Measurements from ENCODE around the gene C20orf202.

Gene C20orf202

DNA sequence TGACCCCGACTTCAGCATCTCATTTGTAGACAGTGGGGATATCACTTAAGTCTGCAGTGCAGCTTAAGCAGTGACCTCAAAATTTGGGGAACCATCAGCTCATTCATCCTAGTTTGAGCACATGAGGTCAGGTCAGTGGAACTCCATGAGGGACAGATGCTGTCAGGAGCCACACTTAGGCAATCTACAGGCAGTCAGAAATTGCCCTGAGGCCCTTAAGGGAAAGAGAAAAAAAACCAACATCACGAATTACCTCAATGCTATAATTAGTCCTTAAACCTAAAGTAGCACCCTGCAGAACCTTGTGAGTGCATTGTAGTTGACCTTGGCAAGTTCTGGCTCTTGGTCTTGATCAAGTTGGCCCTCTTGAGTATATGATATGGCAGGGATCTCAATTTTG lies 39.6 kb upstream of the C20orf202 start:
- no peak for DNase-seq (ENCODE audit: low spot score)
- TF ChIP-seq, protein P1, sequence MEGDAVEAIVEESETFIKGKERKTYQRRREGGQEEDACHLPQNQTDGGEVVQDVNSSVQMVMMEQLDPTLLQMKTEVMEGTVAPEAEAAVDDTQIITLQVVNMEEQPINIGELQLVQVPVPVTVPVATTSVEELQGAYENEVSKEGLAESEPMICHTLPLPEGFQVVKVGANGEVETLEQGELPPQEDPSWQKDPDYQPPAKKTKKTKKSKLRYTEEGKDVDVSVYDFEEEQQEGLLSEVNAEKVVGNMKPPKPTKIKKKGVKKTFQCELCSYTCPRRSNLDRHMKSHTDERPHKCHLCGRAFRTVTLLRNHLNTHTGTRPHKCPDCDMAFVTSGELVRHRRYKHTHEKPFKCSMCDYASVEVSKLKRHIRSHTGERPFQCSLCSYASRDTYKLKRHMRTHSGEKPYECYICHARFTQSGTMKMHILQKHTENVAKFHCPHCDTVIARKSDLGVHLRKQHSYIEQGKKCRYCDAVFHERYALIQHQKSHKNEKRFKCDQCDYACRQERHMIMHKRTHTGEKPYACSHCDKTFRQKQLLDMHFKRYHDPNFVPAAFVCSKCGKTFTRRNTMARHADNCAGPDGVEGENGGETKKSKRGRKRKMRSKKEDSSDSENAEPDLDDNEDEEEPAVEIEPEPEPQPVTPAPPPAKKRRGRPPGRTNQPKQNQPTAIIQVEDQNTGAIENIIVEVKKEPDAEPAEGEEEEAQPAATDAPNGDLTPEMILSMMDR (IDR thresholded peaks at IDR 0.05; ENCODE audit: extremely low read depth, missing control alignments) = no peak

DNA sequence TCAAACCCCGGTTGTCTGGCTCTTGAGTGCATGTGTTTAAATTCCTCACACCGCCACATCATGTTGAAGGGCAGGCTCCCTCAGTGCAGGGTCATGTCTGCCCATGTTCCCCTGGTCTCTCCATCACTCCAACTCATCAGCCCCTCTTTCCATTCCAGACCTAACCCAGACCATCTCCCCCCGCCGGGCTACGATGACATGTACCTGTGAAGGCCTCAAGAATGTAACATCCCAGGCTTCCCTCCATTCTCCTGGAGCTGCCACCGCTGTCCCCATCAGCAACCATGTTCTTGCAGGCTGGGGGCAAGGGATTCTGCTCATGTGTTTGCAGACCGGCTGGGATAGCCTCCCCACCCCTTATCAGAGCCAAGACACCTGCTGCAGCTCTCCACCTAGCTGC lies 38.4 kb upstream of the C20orf202 start:
- TF ChIP-seq, protein P1 (IDR thresholded peaks at IDR 0.05; ENCODE audit: extremely low read depth, missing control alignments) = no peak
- DNase-seq (ENCODE audit: low spot score) = no peak

DNA sequence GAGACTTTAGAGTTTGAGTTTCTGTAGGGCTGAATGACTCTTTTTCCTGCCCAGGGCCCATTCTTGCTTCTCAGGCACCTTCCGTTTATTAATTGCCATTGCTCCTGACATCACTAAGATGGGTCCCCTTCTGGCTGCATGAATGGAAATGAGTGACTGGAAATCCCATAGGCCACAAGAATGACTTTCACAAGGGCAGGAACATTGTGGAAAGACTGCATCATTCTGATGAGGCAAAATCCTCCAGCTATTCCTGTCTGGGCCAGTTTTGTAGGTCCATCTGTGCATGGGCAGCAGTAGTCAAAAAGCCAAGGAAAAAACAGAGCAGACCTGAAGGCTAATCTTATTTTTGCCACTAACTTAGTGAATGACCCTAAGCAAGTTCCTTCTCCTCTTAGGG lies 37.7 kb upstream of the C20orf202 start:
- DNase-seq (ENCODE audit: low spot score) = no peak
- TF ChIP-seq, protein P1 (IDR thresholded peaks at IDR 0.05; ENCODE audit: extremely low read depth, missing control alignments) = no peak

DNA sequence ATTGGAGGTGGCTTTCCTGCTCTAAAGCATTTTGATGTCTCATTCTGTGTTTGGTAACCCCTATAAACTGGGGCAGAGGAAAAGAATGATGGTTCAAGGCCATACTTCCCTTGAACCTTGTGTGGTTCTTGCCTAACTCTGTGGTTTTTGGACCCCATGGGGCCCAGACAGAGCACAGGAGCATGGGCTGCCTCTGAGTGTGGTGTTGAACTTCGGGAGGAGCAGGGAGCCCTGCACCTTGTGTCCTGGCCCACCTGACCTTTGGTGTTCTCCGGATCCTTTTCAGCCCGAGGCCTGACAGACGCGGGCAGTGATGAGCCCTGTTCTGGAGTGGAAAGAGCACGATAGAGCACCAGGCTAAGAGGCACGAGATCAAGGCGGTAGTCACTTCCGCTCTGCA lies 37.3 kb upstream of the C20orf202 start:
- TF ChIP-seq, protein P1 (IDR thresholded peaks at IDR 0.05; ENCODE audit: extremely low read depth, missing control alignments) = no peak
- DNase-seq (ENCODE audit: low spot score) = no peak

DNA sequence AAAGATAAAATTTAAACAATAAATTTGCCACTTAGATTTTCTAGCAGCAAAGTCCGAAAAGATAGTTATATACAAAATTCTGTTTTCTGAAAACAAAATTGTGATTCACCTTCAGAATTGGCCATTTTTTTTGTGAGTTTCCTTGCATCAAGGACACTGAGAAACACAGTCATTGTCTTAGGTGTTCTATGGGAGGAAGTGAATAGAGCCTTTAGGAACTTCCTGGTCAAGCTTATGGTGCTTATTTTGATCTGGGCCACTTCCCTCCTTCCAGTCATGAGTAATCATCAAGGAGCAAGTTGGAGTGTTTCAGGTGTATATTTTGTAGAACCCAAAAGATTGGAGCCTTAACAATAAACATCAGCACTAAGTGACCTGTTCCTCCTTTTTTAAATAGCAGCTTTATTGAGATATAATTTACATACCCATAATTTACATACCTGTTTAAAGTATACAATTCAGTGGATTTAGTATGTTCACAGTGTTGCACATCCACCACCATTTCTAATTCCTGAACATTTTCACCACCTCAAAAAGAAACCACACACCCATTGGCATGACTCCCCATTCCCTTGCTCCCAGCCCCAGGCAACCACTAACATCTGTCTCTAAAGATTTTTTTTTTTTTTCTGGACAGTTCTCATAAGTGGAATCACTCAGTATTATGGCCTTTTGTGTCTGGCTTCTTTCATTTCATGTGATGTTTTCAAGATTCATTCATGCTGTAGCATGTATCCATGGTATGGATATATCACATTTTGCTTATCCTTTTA lies 36.1 kb upstream of the C20orf202 start:
- no peak for DNase-seq (ENCODE audit: low spot score)
- TF ChIP-seq, protein P1 (IDR thresholded peaks at IDR 0.05; ENCODE audit: extremely low read depth, missing control alignments) = no peak

DNA sequence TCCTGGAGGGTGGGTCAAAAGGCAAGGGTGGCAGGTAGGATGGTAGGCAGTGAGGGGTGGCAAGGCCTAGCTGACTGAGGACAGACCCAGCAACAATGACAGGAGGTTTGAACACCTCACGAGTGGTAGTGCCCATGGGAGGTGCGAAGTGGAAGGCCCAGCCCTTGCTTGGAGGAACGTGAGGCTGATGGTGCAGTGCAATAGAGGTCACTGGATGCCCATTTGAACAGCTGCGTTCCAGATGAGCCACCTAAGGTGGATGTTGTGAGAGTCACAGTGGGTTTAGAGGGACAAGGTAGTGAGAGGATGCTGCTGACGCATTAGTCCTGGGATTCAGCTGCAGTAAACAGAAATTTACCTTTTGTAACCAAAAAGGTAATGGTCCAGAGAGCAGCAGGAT lies 34.0 kb upstream of the C20orf202 start:
- TF ChIP-seq, protein P1 (IDR thresholded peaks at IDR 0.05; ENCODE audit: extremely low read depth, missing control alignments) = no peak
- DNase-seq (ENCODE audit: low spot score) = no peak

DNA sequence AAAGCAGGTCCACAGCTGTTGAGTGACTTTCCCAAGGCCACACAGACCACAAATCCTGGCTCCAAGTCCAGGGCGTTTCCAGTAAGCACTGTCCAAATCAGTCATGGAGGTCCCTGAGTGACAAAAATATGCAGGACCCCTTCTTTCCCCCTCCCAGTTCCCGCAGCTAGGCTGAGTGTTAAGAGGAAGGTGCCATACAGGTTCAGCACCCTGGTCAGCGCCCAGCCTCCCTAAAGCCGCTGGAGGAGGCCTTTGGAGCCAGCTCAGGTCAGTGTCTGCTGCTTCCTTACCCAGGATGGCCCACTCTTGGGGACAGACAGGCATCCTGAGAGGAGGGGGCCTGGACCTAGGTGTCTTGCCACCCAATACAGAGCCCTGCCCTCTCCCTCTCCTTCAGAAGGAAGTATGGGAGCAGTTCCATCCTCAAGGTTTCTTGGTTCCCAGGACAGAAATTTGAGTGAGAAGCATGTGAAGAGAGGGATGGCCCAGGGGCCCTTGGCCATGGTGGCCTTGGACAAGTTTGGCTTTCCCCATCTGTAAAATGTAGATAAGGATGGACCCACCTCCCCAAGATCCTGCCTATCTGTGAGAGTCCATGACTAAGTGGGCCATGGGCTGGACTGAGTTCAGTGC lies 31.7 kb upstream of the C20orf202 start:
- TF ChIP-seq, protein P1 (IDR thresholded peaks at IDR 0.05; ENCODE audit: extremely low read depth, missing control alignments) = no peak
- no peak for DNase-seq (ENCODE audit: low spot score)
